NCI-H1048 (cell line): ENCODE results near the gene GPR42.
"Not testable (repeated sequence)": the region's sequence is repeated elsewhere in the genome, so short reads cannot be mapped to it uniquely, and the experiment has no call there.

Experiments
- DNase-seq: peaks from one replicate; lab custom pipeline; 2025; lab: John Stamatoyannopoulos, UW

Gene GPR42

GRCh38 chr19:35396240-35396885, 25.5 kb downstream of the GPR42 start:
- no peak for DNase-seq

DNA sequence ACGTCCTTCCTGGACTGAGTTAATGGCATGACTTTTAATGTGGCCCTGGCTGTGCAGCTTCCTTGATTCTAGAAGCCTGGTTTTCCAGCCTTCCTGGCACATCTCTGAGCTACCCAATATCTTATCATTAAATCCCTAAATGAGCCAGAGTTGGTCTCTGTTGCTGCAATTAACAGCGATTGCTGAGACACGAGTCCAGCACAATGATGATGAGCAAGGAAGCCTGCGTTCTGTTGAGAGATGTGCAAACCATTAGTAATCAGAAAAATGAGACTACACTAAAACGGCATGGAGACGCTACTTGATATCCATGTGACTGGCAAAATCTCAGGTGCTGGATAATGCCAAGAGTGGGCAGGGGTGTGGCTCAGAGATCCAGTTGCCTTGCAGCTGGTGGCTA, 26.2 kb downstream of the GPR42 start:
- no peak for DNase-seq

DNA sequence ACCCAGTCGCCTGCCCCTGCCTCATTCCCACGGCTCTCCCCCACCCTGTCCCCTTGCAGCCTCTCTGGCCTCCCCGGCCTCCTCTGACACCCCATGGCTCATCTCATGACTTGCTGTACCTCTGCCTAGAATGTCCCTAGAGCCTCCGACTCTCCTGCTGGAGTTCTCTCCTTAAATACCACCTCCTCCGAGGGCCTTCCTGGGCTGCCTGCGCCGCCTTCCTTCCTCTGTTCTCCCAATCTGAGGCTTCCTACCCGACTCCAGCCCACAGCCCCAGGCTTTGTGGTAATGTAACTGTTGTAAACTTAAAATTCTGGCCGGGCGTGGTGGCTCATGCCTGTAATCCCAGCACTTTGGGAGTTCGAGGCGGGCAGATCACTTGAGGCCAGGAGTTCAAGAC, 27.7 kb downstream of the GPR42 start:
- no peak for DNase-seq

- no peak for DNase-seq
Observed at GRCh38 chr19:35399231-35399630, 28.4 kb downstream of the GPR42 start.

DNA sequence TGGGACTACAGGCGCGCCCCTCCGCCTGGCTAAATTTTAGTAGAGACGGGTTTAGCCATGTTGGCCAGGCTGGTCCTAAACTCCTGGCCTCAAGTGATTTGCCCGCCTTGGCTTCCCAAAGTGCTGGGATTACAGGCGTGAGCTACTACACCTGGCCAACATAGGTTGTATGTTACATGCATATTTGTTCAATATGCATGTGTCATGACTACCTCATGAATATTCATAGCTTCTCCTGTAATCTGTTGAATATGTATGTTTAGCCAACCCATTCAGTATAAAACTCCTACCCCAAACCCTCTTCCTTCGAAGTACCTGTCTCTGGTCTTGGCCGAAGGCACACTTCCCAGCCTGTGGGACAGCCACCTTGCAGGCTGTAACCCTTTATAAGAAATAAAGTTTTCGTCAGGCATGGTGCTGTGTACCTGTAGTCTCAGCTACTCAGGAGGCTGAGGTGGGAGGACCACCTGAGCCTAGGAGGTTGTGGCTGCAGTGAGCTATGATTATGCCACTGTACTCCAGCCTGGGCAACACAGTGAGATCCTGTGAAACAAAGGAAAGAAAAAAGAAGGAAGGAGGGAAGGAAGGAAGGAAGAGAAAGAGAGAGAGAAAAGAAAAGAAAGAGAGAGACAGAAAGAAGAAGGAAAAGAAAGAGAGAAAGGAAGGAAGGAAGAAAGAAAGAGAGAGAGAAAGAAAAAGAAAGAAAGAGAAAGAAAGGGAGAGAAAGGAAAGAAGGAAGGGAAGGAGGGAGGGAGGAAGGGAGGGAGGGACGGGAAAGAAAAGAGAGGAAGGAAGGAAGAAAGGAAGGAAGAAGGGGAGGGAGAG, 29.3 kb downstream of the GPR42 start:
- no peak for DNase-seq

DNA sequence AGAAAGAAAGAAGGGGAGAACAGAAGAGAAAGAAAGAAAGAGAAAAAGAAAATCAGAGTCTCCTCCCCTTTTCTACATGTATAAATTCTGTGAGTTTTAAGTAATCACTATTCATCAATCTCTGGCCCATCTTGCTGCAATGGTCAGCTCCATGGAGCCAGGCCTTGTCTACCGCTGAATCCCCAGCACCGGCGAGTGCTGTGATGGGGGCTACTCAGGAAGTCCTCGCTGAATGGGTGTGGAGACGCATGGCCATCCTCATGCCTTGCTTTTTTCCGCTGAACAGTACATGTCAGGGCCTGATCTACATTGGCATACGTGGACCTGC, 29.9 kb downstream of the GPR42 start:
- no peak for DNase-seq

- not testable (repeated sequence) for DNase-seq
Observed at GRCh38 chr19:35401416-35401815, 30.5 kb downstream of the GPR42 start.

- DNase-seq: no peak
Observed at GRCh38 chr19:35403116-35403760, 32.4 kb downstream of the GPR42 start.

DNA sequence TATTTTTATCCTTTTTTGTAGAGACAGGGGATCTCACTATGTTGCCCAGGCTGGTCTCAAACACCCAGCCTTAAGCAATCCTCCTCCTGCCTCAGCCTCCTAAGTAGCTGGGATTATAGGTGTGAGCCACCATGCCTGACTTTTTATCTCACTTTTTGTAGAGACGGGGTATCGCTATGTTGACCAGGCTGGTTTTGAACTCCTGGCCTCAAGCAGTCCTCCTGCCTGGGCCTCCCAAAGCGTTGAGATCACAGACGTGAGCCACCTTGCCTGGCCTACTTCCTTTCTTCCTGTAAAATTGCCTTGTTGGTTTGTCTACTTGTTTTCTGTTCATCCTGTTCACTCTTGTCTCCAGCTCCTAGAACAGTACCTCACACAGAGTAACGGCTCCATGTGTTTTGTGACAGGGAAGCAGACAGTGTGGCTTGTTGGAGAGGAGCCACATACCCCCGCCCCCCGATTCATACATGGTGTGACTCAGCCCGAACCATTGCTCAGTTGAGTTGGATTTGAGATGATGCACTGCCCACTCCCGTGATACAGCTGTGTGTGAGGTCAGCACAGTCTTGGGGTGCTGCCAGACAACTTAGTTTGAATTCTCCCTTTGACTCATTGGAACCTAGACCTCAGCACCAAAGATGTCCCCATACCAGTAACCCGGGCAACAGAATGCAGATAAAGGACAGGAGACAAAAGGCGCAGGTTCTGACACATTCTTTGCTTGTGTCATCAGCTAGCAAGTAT, 34.2 kb downstream of the GPR42 start:
- DNase-seq: no peak

DNA sequence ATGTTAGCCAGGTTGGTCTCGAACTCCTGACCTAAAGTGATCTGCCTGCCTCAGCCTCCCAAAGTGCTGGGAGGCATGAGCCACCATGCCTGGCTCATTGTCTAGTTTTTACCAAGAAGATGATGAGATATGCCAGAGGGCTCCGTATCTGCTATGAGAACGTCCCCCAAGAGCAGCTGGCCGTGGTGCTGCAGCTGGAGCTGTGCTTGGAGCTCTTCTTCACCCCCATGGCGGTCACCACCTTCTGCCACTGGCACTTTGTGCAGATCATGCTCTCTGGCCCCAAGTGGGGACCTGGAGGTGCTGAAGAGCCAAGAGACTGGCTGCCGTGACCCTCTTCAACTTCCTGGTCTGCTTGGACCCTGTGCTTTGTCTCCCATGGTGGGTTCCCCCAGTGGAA, 36.8 kb downstream of the GPR42 start:
- DNase-seq: no peak

DNA sequence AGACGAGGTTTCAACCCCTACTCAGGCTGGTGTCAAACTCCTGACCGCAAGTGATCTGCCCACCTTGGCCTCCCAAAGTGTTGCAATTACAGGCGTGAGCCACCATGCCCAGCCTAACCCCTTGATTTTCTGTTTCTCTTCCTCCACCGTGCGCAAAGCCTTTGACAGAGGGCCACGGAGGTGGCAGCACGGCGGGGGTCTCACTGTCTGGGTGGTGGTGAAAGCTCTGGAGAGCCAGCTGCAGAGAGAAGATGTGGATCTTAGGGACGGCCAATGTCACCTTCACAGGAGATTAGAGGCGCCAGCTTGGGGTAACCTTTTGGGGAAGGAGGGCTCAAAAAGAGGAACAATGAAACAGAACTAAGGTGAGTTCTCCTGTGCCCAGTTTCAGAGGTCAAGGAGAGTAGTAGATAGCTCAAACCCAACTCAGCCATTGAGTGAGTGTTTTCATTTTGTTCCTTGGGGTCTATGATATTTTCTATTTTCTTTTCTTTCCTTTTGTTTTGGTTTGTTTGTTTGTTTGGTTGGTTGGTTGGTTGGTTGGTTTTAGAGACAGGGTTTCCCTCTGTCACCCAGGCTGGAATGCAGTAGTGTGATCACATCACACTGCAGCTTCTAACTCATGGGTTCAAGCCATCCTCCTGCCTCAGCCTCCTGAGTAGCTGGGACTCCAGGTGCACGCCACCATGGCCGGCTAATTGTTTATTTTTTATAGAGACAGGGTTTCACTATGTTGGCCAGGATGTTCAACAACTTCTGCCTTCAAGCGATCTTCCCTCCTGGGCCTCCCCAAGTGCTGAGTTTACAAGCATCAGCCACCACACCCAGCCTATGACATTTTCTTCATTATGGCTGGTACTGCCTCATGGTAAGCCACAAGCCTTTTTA, 37.7 kb downstream of the GPR42 start:
- no peak for DNase-seq

DNA sequence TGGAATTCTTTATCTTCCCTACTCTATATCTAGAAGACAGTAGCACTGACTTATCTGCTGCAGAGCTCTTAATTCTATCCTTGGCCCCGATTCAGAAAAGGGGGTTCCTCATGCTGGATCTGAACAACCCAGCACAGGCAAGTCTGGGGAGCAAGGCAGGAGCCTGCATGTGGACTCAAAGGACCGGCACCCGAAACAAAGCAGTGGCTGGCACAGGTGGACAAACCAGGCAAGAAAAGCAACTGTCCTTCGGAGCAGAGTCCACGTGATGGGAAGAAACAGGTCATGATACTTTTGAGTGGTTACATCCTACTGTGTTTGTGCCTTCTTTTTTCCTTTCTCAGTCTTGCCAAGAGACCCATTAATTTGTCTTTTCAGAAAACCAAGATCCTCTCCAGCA, 38.3 kb downstream of the GPR42 start:
- no peak for DNase-seq

DNA sequence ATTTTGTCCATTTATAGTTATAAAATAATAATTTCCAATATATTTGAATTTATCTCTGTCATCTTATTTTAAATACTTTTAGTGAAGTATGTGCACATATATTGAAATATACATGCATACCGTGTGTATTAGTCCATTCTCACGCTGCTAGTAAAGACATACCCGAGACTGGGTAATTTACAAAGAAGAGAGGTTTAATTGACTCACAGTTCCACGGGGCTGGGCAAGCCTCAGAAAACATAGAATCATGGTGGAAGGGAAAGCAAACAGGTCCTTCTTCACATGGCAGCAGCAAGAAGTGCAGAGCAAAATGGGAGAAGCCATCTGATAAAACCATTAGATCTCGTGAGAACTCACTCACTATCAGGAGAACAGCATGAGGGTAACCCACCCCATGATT, 39.6 kb downstream of the GPR42 start:
- DNase-seq: no peak

GRCh38 chr19:35414442-35414841, 43.6 kb downstream of the GPR42 start:
- no peak for DNase-seq

- no peak for DNase-seq
Observed at GRCh38 chr19:35416331-35416730, 45.5 kb downstream of the GPR42 start.

DNA sequence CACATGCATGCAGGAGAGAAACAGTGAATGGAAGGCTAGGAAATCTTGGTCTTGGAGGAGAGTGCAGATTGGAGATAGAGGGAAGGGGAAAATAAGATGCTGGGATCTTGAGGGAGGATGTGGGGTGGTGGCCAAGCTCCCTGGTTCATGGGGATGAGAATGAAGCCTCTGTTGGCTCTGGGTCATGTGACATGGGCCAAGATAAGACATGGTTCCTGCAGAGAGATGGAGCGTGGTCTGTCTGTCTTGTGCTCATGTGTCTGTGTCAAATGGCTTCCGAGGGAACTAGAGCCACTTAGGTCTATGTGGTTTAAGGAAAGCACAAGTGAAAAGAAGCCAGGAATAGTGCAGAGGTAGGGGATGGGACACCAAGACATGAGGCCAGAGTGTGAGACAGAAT, 46.4 kb downstream of the GPR42 start:
- DNase-seq: no peak

- no peak for DNase-seq
Observed at GRCh38 chr19:35417713-35418534, 47.1 kb downstream of the GPR42 start.

DNA sequence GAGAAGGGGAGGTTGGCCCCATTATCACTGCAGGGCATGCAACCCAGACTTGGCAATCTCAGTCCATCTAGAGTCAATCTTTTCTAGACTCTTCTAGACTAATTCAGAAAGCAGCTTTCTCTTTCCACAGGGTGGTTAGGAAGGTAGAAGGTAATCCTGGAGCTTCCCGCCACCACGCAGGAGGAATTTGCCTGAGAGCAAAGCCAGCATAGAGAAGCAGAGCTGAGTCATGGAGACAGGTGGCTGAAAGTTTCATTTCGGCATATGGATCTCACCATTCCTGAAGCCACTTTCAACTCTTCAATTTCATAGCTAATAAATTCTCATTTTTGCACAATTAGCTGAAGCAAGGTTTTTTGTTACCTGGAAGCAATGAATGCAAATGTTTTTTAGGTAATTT, 48.2 kb downstream of the GPR42 start:
- DNase-seq: no peak

DNA sequence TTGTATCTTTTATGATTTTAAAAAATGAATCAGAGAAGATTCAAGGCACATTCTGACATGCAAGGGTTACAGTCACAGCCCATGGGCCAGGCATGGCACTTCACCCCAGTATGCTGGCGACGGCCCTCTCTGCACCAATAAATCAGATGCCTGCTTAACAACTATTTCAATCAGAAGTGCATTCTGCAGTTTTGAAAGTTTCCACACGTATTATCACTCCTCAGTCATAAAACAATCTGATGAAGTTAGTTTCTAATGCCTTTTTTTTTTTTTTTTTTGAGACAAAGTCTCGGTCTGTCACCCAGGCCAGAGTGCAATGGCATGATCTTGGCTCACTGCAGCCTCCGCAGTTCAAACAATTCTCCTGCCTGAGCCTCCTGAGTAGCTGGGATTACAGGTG, 48.9 kb downstream of the GPR42 start:
- DNase-seq: no peak

GRCh38 chr19:35421362-35421761, 50.5 kb downstream of the GPR42 start:
- no peak for DNase-seq
